Measurements from ENCODE around the gene DALRD3. TPM values are rescaled to one million over a fixed set of nuclear protein-coding genes. Genes with fewer than 3 reads are reported as not detected.

DALRD3 gene
- polyA plus RNA-seq, 6 donors from 2014 or later: 25.4 to 40.6 (median 27.5) TPM

- H3K36me3 Mint-ChIP-seq: no peaks in the 10 kb centered on the region
- no peaks in the 10 kb centered on the region for H3K27me3 Mint-ChIP-seq
- peaks cover 28 to 32% (median 31%) of the 10 kb centered on the region in 3 donors for H3K4me1 Mint-ChIP-seq
- H3K4me3 Mint-ChIP-seq: peak overlapping the region; percentile 89 to 100 (median 100)
- ATAC-seq (ENCODE audit: low read depth in 2 of 2): peak; percentile 1 to 2
- H3K27ac Mint-ChIP-seq: peak overlapping the region; percentile 96 to 100 (median 98)
- no peaks in the 10 kb centered on the region for H3K9me3 Mint-ChIP-seq
- no peak for DNase-seq
Observed at GRCh38 chr3:49006408-49007067, 11.8 kb downstream of the DALRD3 start.

- Mint-ChIP-seq H3K36me3 (no peaks in the 10 kb centered on the region), H3K27me3 (no peaks in the 10 kb centered on the region), H3K27ac (peak overlapping the region in 4 of 6 donors; percentile 44 to 100 (median 98)), H3K9me3 (no peaks in the 10 kb centered on the region), H3K4me1 (peaks cover 27 to 31% (median 30%) of the 10 kb centered on the region in 3 donors), H3K4me3 (peak overlapping the region in 7 of 8 donors; percentile 89 to 100 (median 100))
- ATAC-seq (ENCODE audit: low read depth in 2 of 2) (no peak), DNase-seq (no peak)
Observed at GRCh38 chr3:49005998-49006397, 12.4 kb downstream of the DALRD3 start.

GRCh38 chr3:49005303-49005680 is 13.1 kb downstream of the DALRD3 start:
- Mint-ChIP-seq H3K4me3 (peak overlapping the region in 3 of 8 donors; percentile 8 to 33 (median 30)), H3K4me1 (peaks cover 27 to 31% (median 30%) of the 10 kb centered on the region in 3 donors), H3K36me3 (no peaks in the 10 kb centered on the region), H3K27ac (peak overlapping the region in 1 of 6 donors; percentile 38), H3K27me3 (no peaks in the 10 kb centered on the region), H3K9me3 (no peaks in the 10 kb centered on the region)
- DNase-seq (no peak), ATAC-seq (ENCODE audit: low read depth in 2 of 2) (no peak)

- H3K9me3 Mint-ChIP-seq: no peaks in the 10 kb centered on the region
- no peaks in the 10 kb centered on the region for H3K36me3 Mint-ChIP-seq
- peaks cover 27 to 33% (median 30%) of the 10 kb centered on the region in 3 donors for H3K4me1 Mint-ChIP-seq
- H3K4me3 Mint-ChIP-seq: peak overlapping the region in 4 of 8 donors; percentile 8 to 54 (median 41)
- ATAC-seq (ENCODE audit: low read depth in 2 of 2) (no peak), DNase-seq (no peak)
- no peaks in the 10 kb centered on the region for H3K27me3 Mint-ChIP-seq
- H3K27ac Mint-ChIP-seq: peak overlapping the region in 1 of 6 donors; percentile 38
Observed at GRCh38 chr3:49004352-49005302, 13.8 kb downstream of the DALRD3 start.

GRCh38 chr3:49001155-49001554 is 17.2 kb downstream of the DALRD3 start:
- Mint-ChIP-seq H3K4me1 (peaks cover 0 to 9% (median under 1%) of the 10 kb centered on the region in 3 donors), H3K9me3 (no peaks in the 10 kb centered on the region), H3K36me3 (no peaks in the 10 kb centered on the region), H3K4me3 (no peak overlapping the region), H3K27me3 (no peaks in the 10 kb centered on the region), H3K27ac (no peak overlapping the region)
- no peak for ATAC-seq (ENCODE audit: low read depth in 2 of 2)
- no peak for DNase-seq

GRCh38 chr3:48999085-48999858 is 19.1 kb downstream of the DALRD3 start:
- no peaks in the 10 kb centered on the region for H3K9me3 Mint-ChIP-seq
- H3K4me3 Mint-ChIP-seq: no peak overlapping the region
- H3K4me1 Mint-ChIP-seq: peaks cover 0 to 9% (median 6%) of the 10 kb centered on the region in 3 donors
- peak overlapping the region in 4 of 6 donors; percentile 47 to 89 (median 62) for H3K27ac Mint-ChIP-seq
- H3K27me3 Mint-ChIP-seq: no peaks in the 10 kb centered on the region
- DNase-seq (no peak), ATAC-seq (ENCODE audit: low read depth in 2 of 2) (no peak)
- H3K36me3 Mint-ChIP-seq: no peaks in the 10 kb centered on the region

GRCh38 chr3:48997714-48998637 is 20.4 kb downstream of the DALRD3 start:
- DNase-seq: no peak
- peaks cover 7 to 12% (median 9%) of the 10 kb centered on the region in 3 donors for H3K4me1 Mint-ChIP-seq
- no peak for ATAC-seq (ENCODE audit: low read depth in 2 of 2)
- H3K27me3 Mint-ChIP-seq: no peaks in the 10 kb centered on the region
- no peaks in the 10 kb centered on the region for H3K9me3 Mint-ChIP-seq
- H3K27ac Mint-ChIP-seq: peak overlapping the region in 2 of 6 donors; percentile 47 to 57
- H3K36me3 Mint-ChIP-seq: no peaks in the 10 kb centered on the region
- H3K4me3 Mint-ChIP-seq: no peak overlapping the region

- no peak for DNase-seq
- H3K27ac Mint-ChIP-seq: no peak overlapping the region
- no peak overlapping the region for H3K4me3 Mint-ChIP-seq
- H3K27me3 Mint-ChIP-seq: no peaks in the 10 kb centered on the region
- H3K4me1 Mint-ChIP-seq: peaks cover 7 to 12% (median 7%) of the 10 kb centered on the region in 3 donors
- no peak for ATAC-seq (ENCODE audit: low read depth in 2 of 2)
- H3K9me3 Mint-ChIP-seq: no peaks in the 10 kb centered on the region
- no peaks in the 10 kb centered on the region for H3K36me3 Mint-ChIP-seq
Observed at GRCh38 chr3:48997102-48997635, 21.2 kb downstream of the DALRD3 start.

GRCh38 chr3:48996640-48997039 is 21.7 kb downstream of the DALRD3 start:
- Mint-ChIP-seq H3K27me3 (no peaks in the 10 kb centered on the region), H3K4me3 (no peak overlapping the region), H3K36me3 (no peaks in the 10 kb centered on the region), H3K27ac (no peak overlapping the region), H3K4me1 (peaks cover 7 to 17% (median 12%) of the 10 kb centered on the region in 3 donors), H3K9me3 (no peaks in the 10 kb centered on the region)
- DNase-seq (no peak), ATAC-seq (ENCODE audit: low read depth in 2 of 2) (no peak)

GRCh38 chr3:48993834-48994233 is 24.5 kb downstream of the DALRD3 start:
- Mint-ChIP-seq H3K27ac (peak overlapping the region in 2 of 6 donors; percentile 83 to 88), H3K4me1 (peaks cover 19 to 38% (median 32%) of the 10 kb centered on the region in 3 donors)
- no peak for ATAC-seq (ENCODE audit: low read depth in 2 of 2)

GRCh38 chr3:48991851-48992545 is 26.4 kb downstream of the DALRD3 start:
- Mint-ChIP-seq H3K27ac (peak overlapping the region in 4 of 6 donors; percentile 12 to 86 (median 40)), H3K9me3 (no peaks in the 10 kb centered on the region), H3K4me3 (peak overlapping the region; percentile 54 to 94 (median 90)), H3K36me3 (no peaks in the 10 kb centered on the region), H3K27me3 (no peaks in the 10 kb centered on the region), H3K4me1 (peaks cover 23 to 45% (median 38%) of the 10 kb centered on the region in 3 donors)
- ATAC-seq (ENCODE audit: low read depth in 2 of 2): no peak
- no peak for DNase-seq

More at GRCh38 chr3:48993834-48994233, 24.5 kb downstream of the DALRD3 start:
- Mint-ChIP-seq H3K9me3 (no peaks in the 10 kb centered on the region), H3K4me3 (no peak overlapping the region), H3K27me3 (no peaks in the 10 kb centered on the region), H3K36me3 (no peaks in the 10 kb centered on the region)
- DNase-seq: no peak
